HG03442 (cell line): ENCODE data around the gene SIX5.
A peak's percentile ranks its signal among the peaks of the same experiment; 100 is the strongest.
"Not testable (repeated sequence)": the region's sequence is repeated elsewhere in the genome, so short reads cannot be mapped to it uniquely, and the experiment has no call there.

Experiments used
- ATAC-seq: cut with Tn5 transposase; IDR thresholded peaks from one replicate; pipeline ENCODE4 v1.9.1; 2021; ENCODE audit warnings: mild to moderate bottlenecking, moderate library complexity; ENCODE audit not compliant: unreplicated experiment

Gene SIX5

DNA sequence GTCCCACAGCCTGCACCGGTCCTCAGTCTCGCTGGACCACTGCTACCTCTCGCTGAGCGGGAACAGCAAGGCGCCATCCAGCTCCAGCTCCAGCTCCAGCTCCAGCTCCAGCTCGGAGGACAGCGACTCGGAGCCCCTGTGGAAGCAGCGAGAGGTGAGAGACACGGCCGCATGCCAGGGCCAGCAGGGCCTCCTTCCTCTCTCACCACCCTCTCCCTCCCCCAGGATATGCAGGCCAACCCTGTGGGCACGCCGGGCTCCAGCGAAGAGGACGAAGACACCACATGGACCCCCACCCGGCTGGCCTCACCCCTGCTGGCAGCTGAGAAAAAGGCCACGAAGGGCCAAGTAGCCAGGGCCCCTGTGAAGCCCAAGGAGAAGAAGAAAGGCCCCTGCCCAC is 7.3 kb downstream of the SIX5 start:
- ATAC-seq = no peak

DNA sequence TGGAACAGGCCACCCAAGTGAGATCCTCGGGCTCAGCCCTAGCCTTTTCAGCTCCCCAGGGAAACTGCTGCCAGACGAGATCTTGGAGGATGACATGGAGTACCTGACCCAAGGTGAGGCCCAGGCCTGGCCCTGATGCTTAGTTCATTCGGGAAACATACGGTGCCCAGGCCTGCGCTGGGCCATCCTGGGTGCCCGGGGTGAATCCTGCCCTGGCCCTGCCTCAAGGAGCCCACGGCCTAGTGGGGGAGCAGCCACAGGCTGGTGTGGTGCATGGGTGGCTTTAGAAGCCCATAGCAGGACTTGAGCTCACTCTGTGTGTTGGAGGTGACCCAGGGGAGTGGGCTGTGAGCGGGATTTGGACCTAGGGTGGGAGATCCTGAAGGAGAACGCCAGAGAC is 10.1 kb downstream of the SIX5 start:
- ATAC-seq = no peak

DNA sequence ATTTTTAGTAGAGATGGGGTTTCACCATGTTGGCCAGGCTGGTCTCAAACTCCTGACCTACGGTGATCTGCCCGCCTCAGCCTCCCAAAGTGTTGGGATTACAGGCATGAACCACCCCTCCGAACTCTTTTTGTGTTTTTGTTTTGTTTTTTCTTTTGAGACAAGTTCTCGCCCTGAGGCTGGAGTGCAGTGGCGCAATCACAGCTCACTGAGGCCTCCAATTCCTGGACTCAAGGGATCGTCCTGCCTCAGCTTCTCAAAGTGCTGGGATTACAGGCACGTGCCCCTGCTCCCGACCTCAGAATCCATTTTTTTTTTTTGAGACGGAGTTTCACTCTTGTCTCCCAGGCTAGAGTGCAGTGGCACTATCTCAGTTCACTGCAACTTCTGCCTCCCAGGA is 11.4 kb downstream of the SIX5 start:
- no peak for ATAC-seq

DNA sequence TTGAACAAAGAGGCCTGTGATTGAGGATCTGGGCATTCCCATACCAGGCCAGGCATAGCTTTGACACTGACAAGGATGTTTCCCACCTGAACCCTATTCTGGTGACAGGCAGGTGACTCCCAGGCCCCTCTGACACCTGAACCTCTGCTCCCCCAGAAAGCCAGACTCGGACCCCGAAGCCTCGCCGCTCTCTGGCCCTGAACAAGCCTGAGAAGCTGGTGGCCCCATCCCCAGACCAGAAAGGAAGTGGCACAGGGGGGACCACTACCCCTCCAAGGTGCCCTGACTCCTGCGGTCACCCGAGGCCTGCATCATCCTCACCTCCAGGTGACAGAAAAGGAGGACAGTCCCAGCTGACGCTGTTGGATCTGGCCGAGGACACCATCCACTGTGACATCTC is 14.7 kb downstream of the SIX5 start:
- ATAC-seq = no peak

DNA sequence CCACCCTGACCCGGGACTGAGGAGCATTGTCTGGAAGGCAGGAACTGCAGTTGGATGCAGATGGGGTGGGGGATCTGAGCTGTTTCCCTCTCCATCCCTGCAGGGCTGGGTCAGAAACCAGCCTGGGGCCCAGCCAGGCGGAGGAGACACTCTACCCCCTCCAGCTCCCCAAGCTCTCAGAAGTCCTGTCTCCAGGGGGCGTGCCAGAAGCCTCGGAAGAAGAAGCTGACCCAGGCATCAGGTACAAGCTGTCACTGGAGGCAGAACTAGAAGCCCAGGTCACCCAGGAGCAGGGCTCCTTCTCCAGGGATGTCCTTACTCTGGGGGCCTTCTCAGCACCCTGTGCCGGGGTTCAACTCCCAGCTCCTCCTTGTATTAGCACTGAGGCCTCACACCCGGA is 15.5 kb downstream of the SIX5 start:
- ATAC-seq = no peak

DNA sequence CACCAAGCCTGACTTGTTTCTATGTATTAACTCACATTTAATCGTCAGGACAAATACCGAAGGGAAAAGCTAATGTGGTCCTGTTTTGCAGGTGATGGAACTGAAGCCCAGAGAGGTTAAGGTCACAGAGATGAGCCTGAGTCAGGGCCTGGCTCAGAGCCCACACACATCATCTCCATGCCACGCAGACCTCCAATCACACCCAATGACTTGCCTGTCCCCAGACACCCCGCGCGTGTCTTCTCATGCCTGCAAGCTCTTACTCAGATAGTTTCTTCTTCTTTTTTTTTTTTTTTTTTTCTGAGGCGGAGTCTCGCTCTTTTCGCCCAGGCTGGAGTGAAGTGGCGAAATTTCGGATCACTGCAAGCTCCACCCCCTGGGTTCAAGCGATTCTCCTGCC is 16.4 kb downstream of the SIX5 start:
- ATAC-seq = no peak

DNA sequence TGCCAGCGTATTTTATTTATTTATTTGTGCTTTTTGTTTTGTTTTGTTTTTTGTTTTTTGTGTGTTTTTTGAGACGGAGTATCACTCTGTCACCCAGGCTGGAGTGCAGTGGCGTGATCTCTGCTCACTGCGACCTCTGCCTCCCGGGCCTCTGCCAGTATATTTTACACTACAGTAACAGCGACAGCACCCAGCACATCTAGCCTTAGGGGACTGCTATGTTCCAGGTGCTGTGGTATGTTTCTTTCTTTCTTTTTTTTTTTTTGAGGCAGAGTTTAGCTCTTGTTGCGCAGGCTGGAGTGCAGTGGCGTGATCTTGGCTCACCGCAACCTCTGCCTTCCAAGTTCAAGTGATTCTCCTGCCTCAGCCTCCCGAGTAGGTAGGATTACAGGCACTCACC is 17.6 kb downstream of the SIX5 start:
- not testable (repeated sequence) for ATAC-seq

DNA sequence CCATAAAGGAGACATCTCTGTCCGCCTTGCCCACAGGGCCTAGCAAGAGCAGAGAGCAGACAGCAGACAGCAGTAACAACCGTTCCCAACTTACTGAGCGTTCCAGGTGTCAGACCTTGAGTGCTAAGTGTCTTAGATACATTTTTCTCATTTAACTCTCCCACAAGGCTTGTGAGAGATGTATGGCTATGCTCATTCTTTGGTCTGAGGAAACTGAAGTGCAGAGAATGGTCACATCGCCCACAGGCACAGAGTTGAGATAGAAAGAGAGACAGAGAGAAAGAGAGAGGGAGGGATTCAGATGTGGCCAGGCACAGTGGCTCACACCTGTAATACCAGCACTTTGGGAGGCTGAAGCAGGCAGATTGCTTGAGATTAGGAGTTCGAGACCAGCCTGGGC is 21.5 kb downstream of the SIX5 start:
- ATAC-seq = no peak

DNA sequence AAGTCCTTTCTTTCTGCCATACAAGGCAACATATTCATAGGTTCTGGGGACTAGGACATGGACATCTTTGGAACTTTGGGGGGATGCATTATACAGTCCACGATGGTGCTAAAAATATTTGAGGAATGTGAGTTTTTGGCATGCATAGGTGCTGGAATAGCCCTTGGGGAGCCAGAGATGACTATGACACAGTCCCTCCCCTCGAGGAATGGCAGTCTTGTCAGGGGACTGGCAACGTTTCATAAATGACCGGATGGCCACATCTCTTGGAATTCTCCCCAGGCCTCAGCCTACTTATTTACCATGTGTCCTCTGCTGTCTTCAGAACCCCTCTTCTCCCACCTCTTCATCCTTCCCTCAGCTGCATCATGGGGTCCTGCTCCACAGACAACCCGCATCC is 22.2 kb downstream of the SIX5 start:
- no peak for ATAC-seq

DNA sequence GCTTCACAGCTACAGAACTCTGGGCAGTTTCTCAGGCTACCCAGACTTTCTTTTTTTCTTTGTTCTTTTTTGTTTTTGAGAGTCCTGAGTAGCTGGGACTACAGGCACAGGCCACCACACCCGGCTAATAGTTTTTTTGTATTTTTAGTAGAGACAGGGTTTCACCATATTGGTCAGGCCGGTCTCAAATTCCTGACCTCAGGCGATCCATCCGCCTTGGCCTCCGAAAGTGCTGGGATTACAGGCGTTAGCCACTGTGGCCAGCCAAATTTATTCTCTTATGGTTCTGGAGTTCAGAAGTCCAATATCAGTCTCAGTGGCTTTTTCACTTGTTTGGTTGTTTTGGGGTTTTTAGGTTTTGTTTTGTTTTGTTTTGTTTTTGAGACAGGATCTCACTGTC is 23.4 kb downstream of the SIX5 start:
- no peak for ATAC-seq

DNA sequence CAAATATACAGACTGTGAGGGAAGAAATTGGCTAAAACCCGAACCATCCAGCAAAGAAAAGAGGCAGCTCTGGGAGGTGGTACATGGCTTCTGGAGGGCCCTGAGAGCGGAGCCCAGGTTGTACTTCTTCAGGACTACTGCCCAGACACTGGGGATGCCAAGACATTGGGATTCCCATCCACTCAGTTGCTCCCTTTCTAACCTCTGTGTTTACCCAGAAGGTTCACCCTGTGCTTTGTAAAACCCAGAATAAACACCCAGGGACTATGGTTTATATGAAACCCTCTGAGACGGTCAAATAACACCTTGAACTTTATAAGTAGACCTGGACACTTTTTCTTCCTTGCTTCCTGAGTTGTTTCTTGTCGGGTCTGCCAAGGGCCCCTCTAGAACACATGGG is 26.1 kb downstream of the SIX5 start:
- no peak for ATAC-seq

DNA sequence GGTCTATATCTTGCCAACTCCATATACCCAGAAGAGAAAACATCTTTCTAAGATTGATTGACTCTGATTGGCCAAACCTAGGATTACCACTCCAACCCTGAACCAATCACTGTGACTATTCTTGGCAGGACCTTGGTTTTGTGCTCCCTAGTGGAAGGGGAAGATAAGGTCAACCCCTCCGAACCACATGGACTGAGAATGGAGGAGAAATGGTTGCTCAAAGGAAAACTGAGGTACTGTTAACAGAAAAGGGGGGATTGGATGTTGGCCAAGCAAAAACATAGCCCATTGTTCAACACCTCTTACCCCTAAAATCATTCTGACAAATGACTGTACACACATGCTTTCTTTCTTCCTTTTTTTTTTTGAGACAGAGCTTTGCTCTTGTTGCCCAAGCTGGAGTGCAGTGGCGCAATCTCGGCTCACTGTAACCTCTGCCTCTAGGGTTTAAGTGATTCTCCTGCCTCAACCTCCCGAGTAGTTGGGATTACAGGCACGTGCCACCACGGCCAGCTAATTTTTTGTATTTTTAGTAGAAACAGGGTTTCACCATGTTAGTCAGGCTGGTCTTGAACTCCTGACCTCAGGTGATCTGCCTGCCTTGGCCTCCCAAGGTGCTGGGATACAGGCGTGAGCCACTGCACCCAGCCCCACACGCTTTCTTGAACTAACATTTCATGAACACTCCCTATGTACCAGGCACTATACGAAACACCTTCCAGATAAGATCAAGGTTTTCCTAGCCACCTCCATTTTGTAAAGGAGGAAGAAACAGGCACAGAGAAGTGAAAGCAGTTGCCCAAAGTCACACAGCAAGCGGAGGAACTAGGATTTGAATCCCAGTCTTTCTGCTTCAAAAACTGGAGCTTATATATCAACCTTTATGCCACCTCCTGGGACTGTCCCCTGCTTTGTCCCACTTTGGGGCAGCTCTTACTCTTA is 29.3 kb downstream of the SIX5 start:
- no peak for ATAC-seq

DNA sequence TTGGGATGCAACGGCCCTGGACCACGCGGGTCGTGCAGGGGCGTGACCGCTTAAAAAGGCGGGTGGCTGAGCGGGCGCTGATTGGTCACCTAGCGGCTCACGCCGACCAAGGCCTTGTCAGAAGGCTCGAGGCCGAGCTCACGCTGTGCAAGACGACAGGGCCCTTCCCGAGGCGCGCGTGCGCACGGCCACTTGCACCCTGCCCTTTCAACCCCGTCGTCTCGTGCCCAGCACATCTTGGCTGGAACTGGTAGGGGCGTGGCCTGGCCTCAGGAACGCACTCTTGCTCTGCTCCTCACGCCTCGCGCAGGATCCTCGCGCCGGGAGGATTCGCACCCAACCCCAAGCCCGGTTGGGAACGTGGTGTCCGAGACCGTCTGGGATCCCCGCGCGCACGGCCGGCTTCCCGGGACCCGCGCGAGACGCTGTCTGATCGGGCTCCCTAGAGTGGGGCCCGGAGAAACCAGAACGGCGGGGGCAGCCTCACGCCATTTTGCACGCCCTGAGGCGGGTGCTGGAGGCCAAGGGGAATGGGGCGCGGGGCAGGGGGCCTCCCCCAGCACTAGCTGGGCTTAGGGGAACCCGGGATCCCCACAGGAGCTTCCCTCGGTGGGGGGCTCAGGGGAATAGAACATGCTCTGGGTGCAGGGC is 35.8 kb downstream of the SIX5 start, which contains the start of gene MEIOSIN:
Gene MEIOSIN (plus strand): TSS at position 280 of the 651 bp plus-strand sequence. CDS start 1,938 bp downstream, outside the sequence.
- ATAC-seq = no peak

DNA sequence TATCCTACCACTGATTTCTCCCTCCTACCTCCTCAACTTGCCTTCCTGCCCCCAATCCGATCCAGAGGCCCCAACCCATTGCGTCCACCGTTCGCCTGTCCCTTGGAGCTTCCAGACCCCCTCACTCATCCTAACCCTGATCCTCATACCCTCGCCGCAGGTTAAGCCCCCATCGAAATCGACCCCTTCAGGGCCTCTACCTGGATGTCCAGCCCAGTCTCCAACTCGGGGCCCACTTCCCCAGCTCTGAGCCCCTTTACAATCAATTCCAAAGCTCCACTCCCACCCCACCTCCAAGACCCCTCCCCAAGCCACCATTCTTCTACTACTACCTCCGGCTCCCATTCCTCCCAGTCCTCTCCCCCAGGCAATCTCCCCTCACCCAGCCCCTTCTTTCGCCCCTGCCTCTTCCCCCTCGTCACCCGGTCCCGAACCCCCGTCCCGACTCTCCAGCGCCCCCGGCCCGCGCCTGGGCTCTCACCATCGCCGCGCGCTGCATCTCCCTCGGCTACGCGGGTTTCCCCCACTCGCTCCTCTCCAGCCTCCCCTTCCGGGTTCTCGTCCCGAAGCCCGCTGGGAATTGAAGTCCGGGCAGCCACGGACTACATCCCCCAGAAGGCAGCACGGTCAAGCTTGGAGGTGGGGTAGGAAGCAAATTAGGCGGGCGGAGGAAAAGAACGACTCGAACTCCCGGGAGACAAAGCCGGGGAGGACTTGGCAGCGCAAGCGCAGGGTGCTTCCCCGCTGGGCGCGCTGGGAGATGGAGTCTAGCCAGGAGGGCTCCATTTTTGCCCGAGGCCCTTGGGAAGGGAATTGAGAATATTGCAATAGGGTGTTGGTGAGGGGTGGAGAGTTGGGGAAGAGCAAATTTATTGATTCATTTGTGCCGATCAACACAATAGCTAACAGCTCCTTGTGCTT is 38.4 kb downstream of the SIX5 start, which contains the start of gene FBXO46:
Gene FBXO46 (minus strand): TSS at position 529 of the 921 bp plus-strand sequence. CDS start 17,401 bp downstream, outside the sequence.
- peak; percentile 89 for ATAC-seq

DNA sequence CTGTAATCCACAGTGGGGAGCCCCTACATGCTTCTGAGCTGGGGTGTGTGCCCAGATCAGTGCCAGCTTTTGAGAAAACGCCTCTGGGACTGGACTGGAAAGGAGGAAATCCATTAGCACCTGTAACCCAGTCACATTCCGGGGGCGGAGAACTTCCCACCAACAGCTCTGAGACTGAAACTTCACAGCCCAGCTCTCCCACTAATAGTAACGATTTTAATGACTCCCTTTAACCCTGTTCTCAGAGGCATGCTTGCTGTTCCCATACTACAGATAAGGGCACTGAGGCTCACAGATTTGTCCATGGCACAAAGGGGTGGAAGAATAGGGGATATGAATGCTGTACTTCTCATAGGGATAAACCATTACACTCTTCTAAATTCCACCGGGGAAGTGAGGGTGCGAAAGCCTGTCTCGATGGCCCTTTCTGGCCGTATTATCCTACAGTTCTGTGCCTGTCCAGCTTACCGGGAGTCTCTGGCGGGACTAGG is 39.2 kb downstream of the SIX5 start:
- ATAC-seq = no peak

DNA sequence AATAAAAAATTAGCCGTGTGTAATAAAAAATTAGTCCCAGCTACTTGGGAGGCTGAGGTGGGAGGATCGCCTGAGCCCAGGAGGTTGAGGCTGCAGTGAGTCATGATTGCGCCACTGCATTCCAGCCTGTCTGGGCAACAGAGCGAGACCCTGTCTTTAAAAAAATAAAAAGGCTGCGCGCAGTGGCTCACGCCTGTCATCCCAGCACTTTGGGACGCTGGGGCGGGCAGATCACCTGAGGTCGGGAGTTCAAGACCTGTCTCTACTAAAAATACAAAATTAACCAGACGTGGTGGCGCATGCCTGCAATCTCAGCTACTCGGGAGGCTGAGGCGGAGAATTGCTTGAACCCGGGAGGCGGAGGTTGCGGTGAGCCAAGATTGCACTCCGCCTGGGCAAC is 40.4 kb downstream of the SIX5 start:
- not testable (repeated sequence) for ATAC-seq

DNA sequence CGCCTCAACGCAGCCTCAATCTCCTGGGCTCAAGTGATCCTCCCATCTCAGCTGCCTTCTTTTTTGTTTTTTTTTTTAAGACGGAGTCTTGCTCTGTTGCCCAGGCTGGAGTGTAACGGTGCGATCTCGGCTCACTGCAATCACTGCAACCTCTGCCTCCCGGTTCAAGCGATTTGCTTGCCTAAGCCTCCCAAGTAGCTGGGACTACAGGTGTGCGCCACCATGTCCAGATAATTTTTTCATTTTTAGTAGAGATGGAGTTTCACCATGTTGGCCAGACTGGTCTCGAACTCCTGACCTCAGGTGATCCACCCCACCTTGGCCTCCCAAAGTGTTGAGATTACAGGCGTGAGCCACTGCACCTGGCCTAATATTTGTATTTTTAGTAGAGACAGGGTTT is 49.0 kb downstream of the SIX5 start:
- ATAC-seq = not testable (repeated sequence)

DNA sequence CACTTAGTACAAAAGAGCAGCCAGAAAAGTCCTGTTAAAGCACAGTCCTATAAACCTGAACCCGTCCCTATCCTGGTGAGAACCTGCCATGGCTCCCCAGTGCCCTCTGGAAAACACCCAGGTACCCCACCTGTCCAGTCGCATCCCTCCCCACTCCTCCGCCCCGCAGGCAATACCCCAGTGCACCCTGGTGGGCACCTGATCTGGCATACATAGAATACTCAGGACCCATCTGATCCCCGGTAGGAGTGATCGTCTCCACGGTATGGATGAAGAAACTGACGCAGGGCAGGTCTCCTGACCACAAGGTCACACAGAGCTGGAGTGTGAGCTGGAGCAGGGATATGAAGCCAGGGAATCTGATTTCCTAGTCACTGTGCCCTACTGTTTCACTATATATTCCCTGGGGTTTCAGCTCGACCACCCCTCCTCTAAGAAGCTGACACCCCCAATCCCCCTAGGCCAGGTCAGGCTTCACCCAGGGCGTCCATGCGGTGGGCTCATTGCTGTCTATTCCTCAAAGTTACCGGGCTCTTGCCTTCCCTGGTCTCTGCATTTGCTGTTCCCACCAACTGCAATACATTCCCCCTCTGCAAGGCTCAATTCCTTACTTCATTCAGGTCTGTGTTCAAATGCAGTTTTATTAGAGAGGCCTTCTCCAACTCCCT is 50.9 kb downstream of the SIX5 start:
- ATAC-seq = no peak

DNA sequence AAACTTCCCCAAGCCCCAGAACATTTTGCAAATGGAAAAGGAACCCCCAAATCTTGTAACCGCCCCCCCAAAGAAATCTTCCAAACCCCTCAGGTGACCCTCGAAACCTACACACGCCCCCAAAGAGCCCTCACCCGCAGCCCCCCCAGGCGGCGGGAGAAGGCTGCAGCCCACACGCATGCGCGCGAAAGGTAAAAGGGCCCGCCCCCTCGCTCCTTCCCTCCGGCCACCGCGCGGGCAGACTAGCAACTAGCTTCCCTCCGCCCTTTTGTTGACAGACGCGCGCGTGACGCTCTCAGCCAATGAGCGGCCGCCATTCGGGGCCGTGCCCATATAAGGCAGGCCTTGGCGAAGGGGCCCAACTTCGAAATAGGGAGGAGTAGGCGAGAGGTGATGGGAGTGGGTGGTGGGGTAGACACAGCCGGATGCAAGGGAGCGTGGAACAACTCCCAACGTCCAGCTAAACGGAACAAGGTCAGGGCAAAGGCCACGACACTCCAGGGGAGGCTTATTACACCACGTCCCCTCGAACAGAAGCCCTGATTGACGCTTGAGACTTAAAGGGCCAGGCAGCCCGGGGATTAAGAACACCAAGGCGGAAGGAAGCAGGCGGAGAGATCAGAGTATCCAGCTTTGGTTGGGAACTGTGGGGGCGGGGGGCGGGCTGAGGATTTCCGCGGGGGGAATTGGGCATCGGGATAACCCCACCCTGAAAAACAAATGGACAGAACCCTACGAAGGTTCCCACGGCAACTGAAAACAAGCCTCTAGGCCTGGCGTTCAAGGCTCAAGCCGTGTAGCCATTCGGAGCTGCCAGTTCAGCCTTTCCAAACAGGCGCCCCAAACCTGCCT is 51.7 kb downstream of the SIX5 start:
- ATAC-seq = peak; percentile 93
